GM21526 (cell line): Measurements from ENCODE around the gene CHMP1A.
"Not testable (repeated sequence)": the region's sequence is repeated elsewhere in the genome, so short reads cannot be mapped to it uniquely, and the experiment has no call there.

Source experiments
- ATAC-seq: cut with Tn5 transposase; IDR thresholded peaks from one replicate; pipeline ENCODE4 v1.9.1; 2021; ENCODE audit warnings: moderate library complexity; ENCODE audit not compliant: unreplicated experiment, low FRiP score

CHMP1A gene

DNA sequence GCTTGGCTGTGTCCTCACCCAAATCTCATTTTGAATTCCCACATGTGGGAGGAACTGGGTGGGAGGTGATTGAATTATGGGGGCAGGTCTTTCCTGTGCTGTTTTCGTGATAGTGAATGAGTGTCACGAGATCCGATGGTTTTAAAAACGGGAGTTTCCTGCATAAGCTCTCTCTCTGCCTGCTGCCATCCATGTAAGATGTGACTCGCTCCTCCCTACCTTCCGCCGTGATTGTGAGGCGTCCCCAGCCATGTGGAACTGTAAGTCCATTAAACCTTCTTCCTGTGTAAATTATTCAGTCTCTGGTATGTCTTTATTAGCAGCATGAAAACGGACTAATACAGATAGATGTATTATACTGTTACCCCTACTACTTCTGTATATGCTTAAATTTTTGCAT, 3.7 kb upstream of the CHMP1A start:
- ATAC-seq = no peak

DNA sequence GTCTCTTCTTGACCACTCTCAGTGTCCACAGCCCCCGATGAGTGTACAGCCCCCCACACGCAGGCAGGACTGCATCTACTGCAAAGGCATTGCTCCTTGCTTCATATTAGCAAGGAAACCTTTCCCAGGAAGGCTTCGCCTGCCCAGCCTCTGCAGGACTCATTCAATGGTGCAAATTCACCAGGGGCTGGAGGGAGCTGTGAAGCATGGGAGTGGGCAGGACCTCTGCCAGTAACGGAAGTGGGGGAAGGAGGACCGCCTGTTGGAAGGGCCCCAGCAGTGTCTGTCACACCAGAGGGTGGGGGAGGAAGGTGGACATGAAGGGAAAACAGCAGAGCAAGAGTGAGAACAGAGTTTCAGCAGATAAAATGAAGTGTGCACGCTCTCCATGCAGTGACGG, 2.6 kb upstream of the CHMP1A start:
- ATAC-seq = no peak

DNA sequence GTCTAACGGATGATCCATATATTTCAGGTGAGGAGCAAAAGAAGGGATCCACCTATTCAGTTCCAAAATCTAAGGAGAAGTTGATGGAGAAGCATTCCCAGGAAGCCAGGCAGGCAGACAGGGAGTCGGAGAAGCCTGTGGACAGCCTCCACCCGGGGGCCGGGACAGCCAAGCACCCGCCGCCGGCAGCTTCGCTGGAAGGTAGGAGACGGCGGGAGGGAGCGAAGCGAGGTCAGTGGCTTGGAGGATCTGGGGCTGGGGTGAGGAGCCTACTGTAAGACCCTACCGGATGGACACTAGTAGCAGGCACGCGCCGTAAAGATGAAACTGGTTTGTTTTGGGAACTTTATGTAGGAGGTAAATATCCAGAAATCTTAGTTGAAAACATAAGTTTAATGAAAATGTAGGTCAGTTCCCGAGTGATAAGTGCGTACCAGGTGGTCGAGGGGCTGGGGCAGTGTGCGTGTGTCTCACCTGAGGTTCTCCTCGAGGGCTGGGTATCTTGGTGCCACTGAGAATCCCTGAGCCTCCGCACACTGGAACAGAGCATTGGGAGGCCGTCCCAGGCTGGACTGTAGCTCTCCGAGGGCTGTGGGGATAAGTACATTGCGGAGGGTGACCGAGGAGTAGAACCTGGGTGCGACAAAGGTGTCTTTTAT, 842 bp upstream of the CHMP1A start:
- no peak for ATAC-seq

DNA sequence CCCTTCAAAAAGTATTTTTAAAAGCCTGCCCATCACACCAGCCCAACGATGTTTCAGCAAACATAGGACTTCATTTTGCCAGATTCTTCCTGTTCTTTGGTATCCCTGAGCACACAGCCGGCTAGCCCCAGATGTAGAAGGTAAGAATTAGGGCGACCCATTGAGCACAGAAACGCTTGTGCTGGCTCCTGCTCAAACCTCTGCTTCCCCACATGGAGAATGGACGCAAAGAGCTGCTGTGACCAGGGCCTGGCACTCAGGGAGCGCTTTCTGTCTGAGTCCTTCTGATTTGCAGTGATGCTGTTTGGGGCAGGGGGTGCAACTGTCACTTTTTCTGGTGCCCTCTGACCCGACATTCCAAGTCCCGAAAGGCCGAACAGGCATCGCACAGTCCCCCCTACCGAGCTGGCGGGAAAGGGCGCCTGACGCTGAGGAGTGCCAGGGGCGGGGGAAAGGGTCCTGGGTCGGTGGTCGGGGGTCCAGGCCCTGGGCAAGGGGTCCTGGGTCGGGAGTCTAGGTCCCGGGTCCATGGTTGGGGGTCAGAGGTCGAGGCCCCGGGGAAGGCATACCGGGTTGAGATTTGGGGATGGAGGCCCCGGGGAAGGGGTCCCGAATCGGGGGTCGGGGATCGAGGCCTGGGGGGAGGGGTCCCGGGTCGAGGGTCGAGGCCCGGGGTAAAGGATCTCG, 930 bp downstream of the CHMP1A start:
- no peak for ATAC-seq

DNA sequence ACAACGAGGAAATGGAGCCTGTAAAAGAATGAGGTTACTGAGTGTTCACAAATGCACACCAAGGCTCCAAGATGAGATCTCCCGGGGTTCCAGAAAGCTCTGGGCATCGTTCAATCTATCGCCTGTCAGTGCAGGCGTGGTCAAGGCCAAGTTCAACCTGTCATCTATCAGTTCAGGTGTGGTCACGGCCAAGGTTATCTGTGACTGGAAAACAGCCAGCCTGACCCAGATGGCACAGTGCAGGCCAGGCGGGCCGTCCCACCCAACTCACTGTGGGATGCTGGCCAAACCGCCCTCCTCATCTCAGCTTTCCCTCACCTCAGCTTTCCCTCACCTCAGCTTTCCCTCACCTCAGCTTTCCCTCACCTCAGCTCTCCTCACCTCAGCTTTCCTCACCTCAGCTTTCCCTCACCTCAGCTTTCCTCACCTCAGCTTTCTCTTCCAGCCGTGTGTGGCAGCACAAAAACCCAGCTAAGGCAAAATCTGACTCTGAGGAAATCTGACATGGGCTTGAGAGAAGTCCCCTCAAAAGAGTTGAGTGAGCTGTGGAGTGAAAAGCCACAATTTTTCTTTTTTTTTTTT, 2.4 kb downstream of the CHMP1A start:
- ATAC-seq = no peak

DNA sequence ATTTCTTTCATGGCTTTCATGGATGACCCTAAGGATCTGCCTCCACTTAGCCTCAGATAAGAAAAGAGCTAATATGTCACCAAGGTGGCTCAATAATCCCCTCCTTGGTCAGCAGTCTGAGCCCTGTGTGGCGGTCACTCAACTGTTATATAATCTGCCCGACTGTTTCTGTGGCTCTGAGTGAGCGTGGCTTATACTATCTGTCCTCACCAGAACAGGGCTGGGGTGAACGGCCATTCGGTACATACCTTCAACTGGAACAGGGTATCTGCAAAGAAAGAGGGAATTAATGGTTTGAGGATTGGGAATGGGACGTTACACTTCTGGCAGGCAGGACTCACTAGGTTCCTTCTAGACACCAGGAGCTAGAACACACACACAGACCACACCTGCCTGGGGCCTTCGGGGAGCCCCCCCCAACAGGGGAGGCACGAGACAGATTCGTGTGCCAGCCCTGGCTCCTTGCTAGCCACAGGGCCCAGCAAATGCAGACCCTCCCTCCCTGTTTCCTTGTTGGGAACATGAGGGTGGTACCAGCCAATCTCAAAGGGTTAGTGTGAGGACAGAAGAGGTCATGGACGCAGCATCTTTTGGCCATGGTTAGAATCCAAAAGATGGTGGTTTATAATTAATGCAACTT, 3.7 kb downstream of the CHMP1A start:
- no peak for ATAC-seq

DNA sequence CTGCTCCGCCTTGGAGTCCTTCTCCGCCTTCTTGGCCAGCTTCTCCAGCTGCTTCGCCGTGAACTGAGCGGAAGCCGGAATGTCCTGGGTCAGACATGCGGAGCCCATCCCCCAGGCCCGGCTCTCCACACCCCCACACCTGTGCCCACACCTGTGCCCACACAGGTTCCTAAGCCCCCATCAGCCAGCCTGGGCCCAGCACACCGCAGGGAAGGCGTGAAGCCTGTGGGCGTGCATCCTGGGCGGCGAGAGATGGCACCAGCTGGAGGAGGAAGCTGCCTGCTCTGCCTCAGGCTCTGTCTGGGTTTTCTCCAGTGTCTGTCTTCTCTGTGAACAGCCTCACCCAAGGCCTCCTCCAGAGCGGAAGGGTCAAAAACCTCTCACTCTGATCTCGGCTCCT, 5.9 kb downstream of the CHMP1A start:
- no peak for ATAC-seq

DNA sequence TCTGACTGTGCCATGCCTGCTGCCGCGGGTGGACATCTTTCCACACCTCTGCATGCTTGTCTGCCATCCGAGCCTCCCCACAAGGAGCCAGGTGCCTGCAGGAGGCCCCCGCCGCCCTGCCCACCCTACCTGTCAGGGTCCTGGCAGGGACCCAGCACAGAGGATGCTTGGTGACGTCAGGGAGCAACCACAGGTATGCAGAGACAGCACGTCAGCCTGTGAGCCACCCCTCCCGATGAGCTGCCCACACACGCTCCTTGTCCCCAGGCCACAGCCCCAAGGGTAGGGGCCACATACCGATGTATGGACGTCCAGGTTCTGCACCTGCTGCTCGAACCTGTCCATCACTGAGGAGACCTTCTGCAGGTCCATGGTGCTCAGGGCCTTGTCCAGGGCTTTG, 10.6 kb downstream of the CHMP1A start:
- no peak for ATAC-seq

DNA sequence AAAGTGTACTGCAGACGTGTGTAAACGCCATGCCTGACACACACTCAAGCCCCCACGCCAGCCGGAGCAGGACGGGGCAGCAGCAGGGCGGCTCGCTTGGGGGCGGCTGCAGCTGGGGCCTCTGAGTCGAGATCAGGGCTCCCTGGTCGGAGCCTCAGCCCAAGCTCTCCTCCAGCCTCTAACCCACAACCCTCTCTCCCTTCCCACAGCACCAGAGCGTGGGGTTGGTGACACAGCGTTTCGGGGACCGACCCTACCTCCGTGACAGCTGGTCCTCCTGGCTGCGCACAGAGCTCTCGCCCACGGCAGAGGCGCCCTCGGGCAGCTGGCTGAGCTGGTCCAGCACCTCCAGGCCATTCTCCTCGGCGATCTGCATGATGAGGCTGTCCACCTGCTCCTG, 11.2 kb downstream of the CHMP1A start:
- ATAC-seq = no peak

DNA sequence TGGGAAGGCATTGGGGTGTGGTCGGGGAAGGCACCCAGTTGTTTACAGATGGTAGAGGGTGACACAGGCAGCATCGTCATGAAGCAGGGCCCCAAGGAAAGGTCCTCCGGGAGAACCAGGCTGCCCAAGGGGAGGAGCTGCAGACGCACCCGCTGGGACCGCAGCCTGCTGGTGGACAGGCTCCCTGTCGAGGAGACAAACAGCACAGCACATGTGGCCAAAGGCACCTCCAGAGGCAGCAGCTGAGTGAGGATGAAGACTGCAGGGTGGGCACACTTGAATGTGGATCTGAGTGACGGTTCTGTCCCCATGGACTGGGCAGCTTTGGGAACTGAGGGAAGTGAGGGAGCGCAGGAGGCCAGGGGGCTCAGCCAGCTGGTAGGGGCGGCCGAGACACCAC, 12.4 kb downstream of the CHMP1A start:
- no peak for ATAC-seq

DNA sequence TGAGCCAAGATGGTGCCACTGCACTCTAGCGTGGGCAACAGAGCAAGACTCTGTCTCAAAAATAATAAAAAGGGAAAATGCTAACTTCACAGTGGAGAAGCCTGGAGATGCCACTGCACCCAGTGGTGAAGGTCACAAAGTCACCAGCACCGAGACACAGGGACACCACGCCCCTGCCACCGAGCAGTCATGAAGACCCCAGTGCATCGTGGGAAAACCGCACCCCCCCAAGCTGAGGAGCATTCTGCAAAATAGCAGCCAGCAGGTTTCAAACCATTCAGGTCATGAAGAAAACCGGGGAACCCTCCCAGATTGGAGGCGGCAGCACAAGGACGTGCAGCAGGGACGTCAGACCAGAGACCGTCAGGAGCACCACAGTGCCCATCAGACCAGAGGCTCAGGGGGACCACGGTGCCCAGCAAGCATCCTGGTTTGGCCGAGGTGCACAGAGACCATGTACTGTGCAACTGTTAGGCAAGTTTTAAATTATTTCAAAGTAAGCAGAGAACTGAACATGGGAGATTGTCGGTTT, 13.7 kb downstream of the CHMP1A start:
- no peak for ATAC-seq

DNA sequence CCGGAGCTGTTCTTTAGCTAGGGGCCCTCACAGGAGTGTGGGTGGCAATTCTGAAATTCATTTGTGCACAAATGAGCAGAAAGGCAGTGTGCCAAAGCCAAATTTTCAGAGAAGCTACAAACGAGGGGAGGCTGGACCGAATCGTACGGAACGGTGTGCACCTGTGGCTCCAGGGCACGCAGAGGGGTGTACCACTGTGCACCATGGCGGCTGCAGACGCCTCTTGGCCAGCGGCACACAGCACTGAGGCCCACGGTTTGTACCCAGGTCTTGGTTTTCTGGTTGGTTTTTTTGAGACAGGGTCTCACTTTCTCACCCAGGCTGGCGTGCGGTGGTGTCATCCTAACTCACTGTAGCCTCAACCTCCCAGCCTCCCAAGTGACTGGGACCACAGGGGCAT, 14.9 kb downstream of the CHMP1A start:
- ATAC-seq = no peak

DNA sequence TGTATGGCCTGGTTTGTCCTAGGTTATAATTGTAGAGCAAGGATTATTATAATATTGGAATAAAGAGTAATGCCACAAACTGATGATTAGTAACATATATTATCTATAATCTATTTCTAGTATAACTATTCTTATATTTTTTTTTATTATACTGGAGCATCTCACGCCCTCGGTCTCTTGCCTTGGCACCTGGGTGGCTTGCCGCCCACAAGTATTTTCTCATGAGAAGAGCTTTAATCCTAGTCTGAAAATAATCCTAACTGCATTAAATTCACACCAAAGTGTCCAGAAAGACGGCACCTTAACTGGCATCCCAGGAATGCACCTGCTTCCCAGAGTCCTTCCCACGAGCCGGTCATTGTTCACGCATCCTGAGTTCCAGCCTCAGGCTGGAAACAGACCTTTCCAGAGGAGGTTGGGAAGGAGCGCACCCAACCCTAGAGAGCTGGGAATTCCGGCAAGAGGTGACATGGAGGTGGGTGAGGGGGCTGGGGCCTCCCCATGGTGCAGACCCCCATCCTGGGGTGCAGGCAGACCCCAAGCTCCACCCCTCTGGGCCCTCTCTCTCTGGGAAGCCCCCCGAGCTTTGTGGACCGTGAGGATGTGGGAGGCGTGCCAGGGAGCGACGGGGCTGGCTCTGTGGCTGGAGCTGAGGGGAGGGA, 15.9 kb downstream of the CHMP1A start:
- ATAC-seq = no peak

DNA sequence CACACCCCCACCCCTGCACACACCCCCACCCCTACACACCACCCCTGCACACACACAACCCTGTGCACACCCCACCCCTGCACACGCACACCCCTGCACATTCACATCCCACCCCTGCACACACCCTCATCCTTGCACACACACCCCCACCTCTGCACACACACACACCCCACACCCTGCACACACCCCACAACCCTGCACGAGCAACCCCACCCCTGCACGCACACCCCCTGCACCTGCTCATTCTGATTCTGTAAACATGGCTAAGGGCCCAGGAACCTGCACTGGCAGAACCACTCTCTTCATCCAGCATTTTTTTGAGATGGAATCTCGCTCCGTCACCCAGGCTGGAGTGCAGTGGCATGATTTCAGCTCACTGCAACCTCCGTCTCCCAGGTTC, 18.1 kb downstream of the CHMP1A start:
- no peak for ATAC-seq

DNA sequence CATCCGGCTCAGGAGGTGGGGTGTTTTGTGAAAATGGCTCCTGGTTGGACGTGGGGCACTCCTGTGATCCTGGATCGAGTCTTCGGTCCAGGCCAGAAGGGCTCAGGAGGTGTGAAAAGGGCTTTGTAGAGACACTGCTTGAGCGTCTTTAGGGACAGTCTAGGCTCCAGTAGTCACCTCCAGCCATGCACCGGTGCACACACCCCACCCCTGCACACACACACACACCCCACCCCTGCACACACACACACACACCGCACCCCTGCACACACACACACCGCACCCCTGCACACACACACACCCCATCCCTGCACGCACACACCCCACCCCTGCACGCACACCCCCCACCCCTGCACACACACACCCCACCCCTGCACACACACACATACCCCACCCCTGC, 19.1 kb downstream of the CHMP1A start:
- ATAC-seq = no peak

DNA sequence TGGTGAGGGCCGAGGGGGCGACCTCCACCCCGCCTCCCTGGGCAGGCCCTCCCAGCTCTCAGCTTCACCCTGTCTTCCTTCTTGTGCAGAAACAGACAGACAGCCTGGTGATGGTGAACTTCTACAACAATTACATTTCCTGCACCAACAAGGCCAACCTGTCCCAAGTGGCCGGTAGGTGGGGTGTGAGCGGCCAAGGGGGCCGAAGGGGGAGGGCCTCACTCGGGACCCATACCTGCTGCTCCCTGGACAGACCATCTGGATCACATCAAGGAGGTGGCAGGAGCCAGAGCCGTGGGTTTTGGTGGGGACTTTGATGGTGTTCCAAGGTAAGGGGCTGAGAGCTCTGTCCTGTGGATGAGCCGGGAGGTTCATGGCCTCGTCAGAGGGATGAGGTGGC, 20.1 kb downstream of the CHMP1A start:
- ATAC-seq = no peak

DNA sequence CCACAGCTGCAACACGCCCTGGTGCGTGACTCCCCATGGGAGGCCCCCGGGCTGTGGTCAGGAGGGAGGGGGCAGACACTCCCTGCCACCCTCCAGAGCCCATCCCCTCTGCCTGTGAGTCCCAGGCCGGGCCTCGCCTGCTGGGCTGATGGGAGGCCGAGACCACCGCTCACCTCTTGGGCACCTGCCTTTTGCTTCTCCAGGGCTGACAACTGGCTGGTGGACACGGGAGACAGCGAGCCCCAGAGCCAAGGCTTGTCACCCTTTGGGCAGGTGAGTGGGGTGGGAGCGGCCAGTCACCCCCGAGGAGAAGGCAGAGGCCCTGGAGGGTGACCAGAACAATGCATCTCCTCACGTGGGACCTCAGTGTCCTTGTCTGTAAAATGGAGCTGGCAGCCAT, 20.8 kb downstream of the CHMP1A start:
- no peak for ATAC-seq

DNA sequence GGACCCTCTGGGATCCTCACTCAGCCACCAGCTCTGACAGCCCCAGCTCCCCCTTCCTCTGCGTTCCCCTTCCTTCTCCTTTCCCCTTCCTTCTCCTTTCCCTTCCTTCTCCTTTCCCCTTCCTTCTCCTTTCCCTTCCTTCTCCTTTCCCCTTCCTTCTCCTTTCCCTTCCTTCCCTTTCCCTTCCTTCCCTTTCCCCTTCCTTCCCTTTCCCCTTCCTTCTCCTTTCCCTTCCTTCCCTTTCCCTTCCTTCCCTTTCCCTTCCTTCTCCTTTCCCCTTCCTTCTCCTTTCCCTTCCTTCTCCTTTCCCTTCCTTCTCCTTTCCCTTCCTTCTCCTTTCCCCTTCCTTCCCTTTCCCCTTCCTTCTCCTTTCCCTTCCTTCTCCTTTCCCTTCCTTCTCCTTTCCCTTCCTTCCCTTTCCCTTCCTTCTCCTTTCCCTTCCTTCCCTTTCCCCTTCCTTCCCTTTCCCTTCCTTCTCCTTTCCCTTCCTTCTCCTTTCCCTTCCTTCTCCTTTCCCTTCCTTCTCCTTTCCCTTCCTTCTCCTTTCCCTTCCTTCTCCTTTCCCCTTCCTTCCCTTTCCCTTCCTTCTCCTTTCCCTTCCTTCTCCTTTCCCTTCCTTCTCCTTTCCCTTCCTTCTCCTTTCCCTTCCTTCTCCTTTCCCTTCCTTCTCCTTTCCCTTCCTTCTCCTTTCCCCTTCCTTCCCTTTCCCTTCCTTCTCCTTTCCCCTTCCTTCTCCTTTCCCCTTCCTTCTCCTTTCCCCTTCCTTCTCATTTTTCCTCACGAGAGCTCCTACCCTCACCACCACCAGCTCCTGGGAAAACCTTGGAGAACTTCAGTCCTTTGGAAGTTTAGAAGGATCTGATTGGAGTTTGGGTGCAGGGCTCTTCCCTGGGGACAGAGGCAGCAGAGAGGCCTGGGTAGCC, 22.8 kb downstream of the CHMP1A start:
- not testable (repeated sequence) for ATAC-seq

DNA sequence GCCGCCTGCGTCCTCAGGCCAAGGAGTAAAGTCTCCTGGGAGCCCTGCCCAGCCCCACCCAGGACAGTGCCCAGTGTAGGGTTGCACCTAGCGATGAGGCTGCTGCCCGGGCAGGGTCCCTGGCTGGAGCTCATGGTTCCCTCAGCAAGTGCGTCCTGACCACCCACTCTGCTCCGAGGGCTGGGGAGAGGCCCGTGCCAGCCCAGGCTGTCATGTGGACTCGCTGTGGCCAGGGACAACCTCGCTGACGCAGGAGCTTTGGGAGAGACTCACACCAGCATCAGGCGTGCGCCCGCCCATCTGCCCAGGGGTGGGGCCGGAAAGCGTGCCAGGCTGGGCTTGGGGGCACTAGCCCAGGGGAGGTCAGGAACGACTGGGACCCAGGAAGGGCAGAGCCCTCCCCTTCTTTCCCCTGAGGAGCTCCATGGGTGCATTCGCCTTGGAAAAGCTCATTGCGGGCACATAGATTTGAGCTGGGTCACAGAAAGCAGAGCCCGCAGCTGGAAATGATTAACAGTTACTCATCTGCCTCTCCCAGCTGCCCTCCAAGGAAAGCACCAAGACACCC, 24.4 kb downstream of the CHMP1A start:
- no peak for ATAC-seq
